Endothelial cell of umbilical vein (primary cell): ENCODE data around the gene PPEF1. TPM values are rescaled to one million over a fixed set of nuclear protein-coding genes. Genes with fewer than 3 reads are reported as not detected.

Experiments
- BruUV-seq: library from RNA; stranded (reverse); fragments of 400-500 nt; replicated peaks from 2 replicates; lab custom pipeline; 2021; lab: Mats Ljungman, UMichigan
- CTCF ChIA-PET: fragments of 300-600, 350-600 bp; sonication (Branson Sonifier 250); formaldehyde crosslinking; loops from one replicate; lab custom pipeline; 2021; ENCODE audit warnings: antibody characterized with exemption, inconsistent platforms; lab: Charles Lee
- POLR2A ChIA-PET: fragments of 300-600, 350-600 bp; sonication (Branson Sonifier 250); formaldehyde crosslinking; loops from one replicate; lab custom pipeline; 2021; ENCODE audit warnings: antibody characterized with exemption, inconsistent platforms; lab: Charles Lee
- DNase-seq: peaks from one replicate; pipeline ENCODE4 v3.0.0-alpha.2; 2011; ENCODE audit warnings: low read depth, low spot score
- FAIRE-seq: peaks from 2 replicates; lab custom pipeline; 2011; peaks lifted over from hg19 to GRCh38; lab: Jason Lieb, UNC
- H2AFZ ChIP-seq: 2 replicates; pipeline ENCODE4 v1.6.0; 2012; ENCODE audit warnings: low read depth, low read length, control low read depth, inconsistent platforms
- H3K27ac ChIP-seq: 2 replicates; pipeline ENCODE4 v1.5.1; 2011; ENCODE audit warnings: low read depth, mild to moderate bottlenecking, control low read depth, low read length, moderate library complexity; ENCODE audit not compliant: insufficient read depth
- H3K27me3 ChIP-seq, 2 experiments: 2 replicates each; pipeline versions ENCODE4 v1.6.0 to v1.6.1; 2011; ENCODE audit warnings: low read length in 2 of 2, mixed read lengths in 1 of 2; ENCODE audit not compliant: control insufficient read depth in 2 of 2, insufficient read depth in 2 of 2
- H3K36me3 ChIP-seq, 2 experiments: 2 replicates in 1 of 2; 3 replicates in 1 of 2; pipeline ENCODE4 v1.5.1; 2011; ENCODE audit warnings: low read length in 2 of 2, mild to moderate bottlenecking in 1 of 2, moderate library complexity in 1 of 2; ENCODE audit not compliant: control insufficient read depth in 2 of 2, insufficient read depth in 2 of 2; ENCODE audit errors: extremely low read depth in 1 of 2
- H3K4me1 ChIP-seq: 3 replicates; pipeline ENCODE4 v1.5.1; 2011; ENCODE audit warnings: mild to moderate bottlenecking, low read length; ENCODE audit not compliant: control insufficient read depth, insufficient read depth; ENCODE audit errors: extremely low read depth
- H3K4me2 ChIP-seq: 2 replicates; pipeline ENCODE4 v1.6.1; 2011; ENCODE audit warnings: low read length, control low read depth, mixed read lengths; ENCODE audit not compliant: insufficient read depth
- H3K4me3 ChIP-seq, 3 experiments: fragments of 200-600 bp in 1 of 3; sonication (generic), shearing (Covaris generic) in 1 of 3; replicated peaks in 1 of 3; 2 replicates each; pipeline ENCODE4 v1.5.1; 2011 to 2016; ENCODE audit warnings: control low read depth in 3 of 3, low read length in 3 of 3, mild to moderate bottlenecking in 2 of 3, inconsistent platforms in 1 of 3, low read depth in 1 of 3, moderate library complexity in 1 of 3; ENCODE audit not compliant: insufficient read depth in 1 of 3
- H3K79me2 ChIP-seq: 2 replicates; pipeline ENCODE4 v1.6.0; 2012; ENCODE audit warnings: low read length, inconsistent platforms; ENCODE audit not compliant: control insufficient read depth, insufficient read depth
- H3K9ac ChIP-seq: replicated peaks from 2 replicates; pipeline ENCODE3; 2011; ENCODE audit warnings: low read length, control low read depth; ENCODE audit not compliant: insufficient read depth; ENCODE audit errors: extremely low read depth
- H3K9me1 ChIP-seq: replicated peaks from 3 replicates; pipeline ENCODE4 v1.6.0; 2011; ENCODE audit warnings: mild to moderate bottlenecking, low read length; ENCODE audit not compliant: control insufficient read depth, insufficient read depth; ENCODE audit errors: extremely low read depth
- H3K9me3 ChIP-seq: replicated peaks from 2 replicates; pipeline ENCODE4 v1.5.1; 2012; ENCODE audit warnings: low read length, inconsistent platforms; ENCODE audit not compliant: control insufficient read depth, insufficient read depth
- H4K20me1 ChIP-seq: replicated peaks from 2 replicates; pipeline ENCODE3; 2011; ENCODE audit warnings: mild to moderate bottlenecking, low read length; ENCODE audit not compliant: control insufficient read depth, insufficient read depth; ENCODE audit errors: extremely low read depth
- EZH2 ChIP-seq: IDR thresholded peaks from 2 replicates; pipeline ENCODE4 v1.6.1; 2012; ENCODE audit warnings: borderline replicate concordance, low read depth, mild to moderate bottlenecking, moderate library complexity, low read length, inconsistent platforms; ENCODE audit not compliant: severe bottlenecking
- FOS ChIP-seq: IDR thresholded peaks from 2 replicates; pipeline ENCODE4 v1.6.1; 2011; ENCODE audit warnings: mild to moderate bottlenecking, low read length, moderate library complexity, borderline replicate concordance; ENCODE audit not compliant: insufficient read depth
- GATA2 ChIP-seq: IDR thresholded peaks from 2 replicates; pipeline ENCODE4 v1.7.0; 2011; ENCODE audit warnings: low read depth, mild to moderate bottlenecking, moderate library complexity, mixed read lengths, low read length; ENCODE audit not compliant: insufficient read length, insufficient read depth
- JUN ChIP-seq: IDR thresholded peaks from 2 replicates; pipeline ENCODE4 v1.6.1; 2011; ENCODE audit warnings: borderline replicate concordance, low read depth; ENCODE audit not compliant: insufficient read length, insufficient read depth
- MAX ChIP-seq: IDR thresholded peaks from 2 replicates; pipeline ENCODE4 v1.6.1; 2011; ENCODE audit not compliant: insufficient read depth, insufficient read length
- MYC ChIP-seq: IDR thresholded peaks from one replicate; pipeline ENCODE4 v1.6.1; 2011; ENCODE audit warnings: mild to moderate bottlenecking, low read depth, low read length
- POLR2A ChIP-seq: IDR thresholded peaks from 2 replicates; pipeline ENCODE4 v1.6.1; 2012; ENCODE audit warnings: low read depth, mild to moderate bottlenecking, control low read depth, low read length
- POLR2AphosphoS5 ChIP-seq: IDR thresholded peaks from 2 replicates; pipeline ENCODE4 v1.6.1; 2012; ENCODE audit warnings: low read depth, mild to moderate bottlenecking, control low read depth, low read length, moderate library complexity; ENCODE audit not compliant: insufficient read depth
- dilution Hi-C: fragments of 300-500 bp; cut with MboI; formaldehyde crosslinking; loops from one replicate; pipeline ENCODE4 v1.15.0; 2019; ENCODE audit warnings: low sequenced_read_pairs; ENCODE audit not compliant: extremely low pct_ligation_motif_present
- intact Hi-C: fragments of 100-400 bp; cut with micrococcal nuclease; formaldehyde crosslinking; loops from one replicate; pipeline ENCODE4 v1.10.0; 2022
- polyA plus RNA-seq, 4 experiments: library from polyadenylated mRNA; depleted of rRNA in 3 of 4; stranded (reverse) in 3 of 4; unstranded in 1 of 4; fragments of >200 nt; gene quantifications; 2 replicates each; pipeline versions ENCODE4 v1.2.1 to v1.2.3, GENCODE V29; 2011 to 2012; ENCODE audit warnings: missing spikeins in 1 of 4
- total RNA-seq: library from RNA; stranded (reverse); gene quantifications from 2 replicates; pipeline ENCODE4 v1.2.3, GENCODE V29; 2021
- TF ChIP-seq, protein P1 (sequence below), 2 donors: IDR thresholded peaks; 1 replicate in 1 of 2; 2 replicates in 1 of 2; pipeline ENCODE4 v1.5.1; 2011; ENCODE audit warnings: low read length in 2 of 2, mild to moderate bottlenecking in 2 of 2, moderate library complexity in 2 of 2, control low read depth in 1 of 2, inconsistent platforms in 1 of 2, low read depth in 1 of 2; ENCODE audit not compliant: insufficient read depth in 1 of 2; ENCODE audit errors: extremely low read depth in 1 of 2

PPEF1 gene
- total and polyA plus RNA-seq, 2 donors (not counting 3 experiments of a cell fraction or from before 2014, with no cell fraction given): not detected

- Histone ChIP-seq H3K4me3 (no peak overlapping the region), H3K27ac (no peak overlapping the region), H3K27me3 (no peaks in the 10 kb centered on the region), H3K79me2 (no peaks in the 10 kb centered on the region), H3K9me1 (no peaks in the 10 kb centered on the region), H2AFZ (no peak overlapping the region), H3K9ac (no peak overlapping the region), H3K4me1 (no peaks in the 10 kb centered on the region), H4K20me1 (no peaks in the 10 kb centered on the region), H3K4me2 (no peak overlapping the region), H3K9me3 (no peaks in the 10 kb centered on the region), H3K36me3 (no peaks in the 10 kb centered on the region)
- TF ChIP-seq JUN (no peak), EZH2 (no peak), GATA2 (no peak), POLR2A (no peak), MYC (no peak), FOS (no peak), POLR2AphosphoS5 (no peak), MAX (no peak)
- TF ChIP-seq, protein P1, sequence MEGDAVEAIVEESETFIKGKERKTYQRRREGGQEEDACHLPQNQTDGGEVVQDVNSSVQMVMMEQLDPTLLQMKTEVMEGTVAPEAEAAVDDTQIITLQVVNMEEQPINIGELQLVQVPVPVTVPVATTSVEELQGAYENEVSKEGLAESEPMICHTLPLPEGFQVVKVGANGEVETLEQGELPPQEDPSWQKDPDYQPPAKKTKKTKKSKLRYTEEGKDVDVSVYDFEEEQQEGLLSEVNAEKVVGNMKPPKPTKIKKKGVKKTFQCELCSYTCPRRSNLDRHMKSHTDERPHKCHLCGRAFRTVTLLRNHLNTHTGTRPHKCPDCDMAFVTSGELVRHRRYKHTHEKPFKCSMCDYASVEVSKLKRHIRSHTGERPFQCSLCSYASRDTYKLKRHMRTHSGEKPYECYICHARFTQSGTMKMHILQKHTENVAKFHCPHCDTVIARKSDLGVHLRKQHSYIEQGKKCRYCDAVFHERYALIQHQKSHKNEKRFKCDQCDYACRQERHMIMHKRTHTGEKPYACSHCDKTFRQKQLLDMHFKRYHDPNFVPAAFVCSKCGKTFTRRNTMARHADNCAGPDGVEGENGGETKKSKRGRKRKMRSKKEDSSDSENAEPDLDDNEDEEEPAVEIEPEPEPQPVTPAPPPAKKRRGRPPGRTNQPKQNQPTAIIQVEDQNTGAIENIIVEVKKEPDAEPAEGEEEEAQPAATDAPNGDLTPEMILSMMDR (IDR thresholded peaks at IDR 0.05; ENCODE audit: extremely low read depth in 1 of 2, insufficient read depth in 1 of 2, low read depth in 1 of 2, low read length in 2 of 2): no peak
- DNase-seq: no peak
- CTCF ChIA-PET: no interaction called here
- no TSS peak for BruUV-seq
- intact Hi-C loops: no loop called here
- dilution Hi-C loops: no loop called here
- POLR2A ChIA-PET: no interaction called here
- no peak for FAIRE-seq
Observed at GRCh38 chrX:18809641-18810040, 102.2 kb downstream of the PPEF1 start.
